ENCODE data around the gene TXNL1.
A peak's percentile ranks its signal among the peaks of the same experiment; 100 is the strongest.

GRCh38 chr18:56575819-56576663, 62.4 kb downstream of the TXNL1 start:
- no peak for TF ChIP-seq ZNF512 (CRISPR knock-in tag; IDR thresholded peaks at IDR 0.05; ENCODE audit: borderline replicate concordance)
- TF ChIP-seq CTCF (IDR thresholded peaks at IDR 0.05): peak; percentile 62
- TF ChIP-seq FOXP1 (CRISPR knock-in tag; IDR thresholded peaks at IDR 0.05; ENCODE audit: borderline replicate concordance): no peak
- no peak for TF ChIP-seq ARID4B (CRISPR knock-in tag; IDR thresholded peaks at IDR 0.05; ENCODE audit: borderline replicate concordance)
- TF ChIP-seq ZNF396 (CRISPR knock-in tag; IDR thresholded peaks at IDR 0.05; ENCODE audit: borderline replicate concordance): no peak
- TF ChIP-seq MXD4 (CRISPR knock-in tag; IDR thresholded peaks at IDR 0.05; ENCODE audit: borderline replicate concordance): no peak
- TF ChIP-seq ATF3 (CRISPR knock-in tag; conservative IDR thresholded peaks at IDR 0.05): no peak
- TF ChIP-seq KAT7 (CRISPR knock-in tag; IDR thresholded peaks at IDR 0.05; ENCODE audit: borderline replicate concordance): no peak
- TF ChIP-seq TEAD4 (CRISPR knock-in tag; IDR thresholded peaks at IDR 0.05): no peak
- TF ChIP-seq FOXP4 (CRISPR knock-in tag; IDR thresholded peaks at IDR 0.05): no peak
- no peak for TF ChIP-seq JUN (CRISPR knock-in tag; IDR thresholded peaks at IDR 0.05)
- TF ChIP-seq E2F5 (CRISPR knock-in tag; IDR thresholded peaks at IDR 0.05): no peak
- no peak for TF ChIP-seq ZNF671 (CRISPR knock-in tag; IDR thresholded peaks at IDR 0.05)

All from WTC11 (cell line).